K562 (cell line): ENCODE results near the gene UQCR11. TPM values are rescaled to one million over a fixed set of nuclear protein-coding genes. Genes with fewer than 3 reads are reported as not detected.

Experiments used
- BACH1 ChIP-seq: fragments of 200-800 bp; sonication (Bioruptor generic); IDR thresholded peaks from 2 replicates; pipeline ENCODE4 v1.6.1; 2016; ENCODE audit warnings: missing genetic modification characterization, missing compliant biosample characterization
- CUX1 ChIP-seq: fragments of 200-800 bp; sonication (Bioruptor generic); IDR thresholded peaks from 2 replicates; pipeline ENCODE4 v1.6.1; 2016; ENCODE audit warnings: missing genetic modification characterization, missing compliant biosample characterization
- E2F8 ChIP-seq: fragments of 450-650 bp; IDR thresholded peaks from 2 replicates; pipeline ENCODE4 v1.7.1; 2018; ENCODE audit warnings: mild to moderate bottlenecking, low read depth; ENCODE audit not compliant: partially characterized antibody
- ETV1 ChIP-seq: fragments of 450-650 bp; conservative IDR thresholded peaks from 2 replicates; pipeline ENCODE4 v1.6.1; 2016; ENCODE audit warnings: missing genetic modification characterization, control low read depth, low read depth, missing compliant biosample characterization
- GTF2B ChIP-seq: IDR thresholded peaks from 2 replicates; pipeline ENCODE4 v1.6.1; 2011; ENCODE audit not compliant: insufficient read length; ENCODE audit errors: extremely low read depth
- MYC ChIP-seq, 2 experiments: fragments of 250-450 bp in 1 of 2; sonication (Bioruptor Pico) in 1 of 2; IDR thresholded peaks; 2 replicates each; pipeline versions ENCODE4 v1.5.1 to v1.6.1; 2012 to 2021; ENCODE audit warnings: low read depth in 2 of 2, borderline replicate concordance in 1 of 2, improper control_type of control experiment in 1 of 2, low read length in 1 of 2, mild to moderate bottlenecking in 1 of 2, moderate library complexity in 1 of 2
- PRMT5 ChIP-seq: sonication (generic); formaldehyde crosslinking; IDR thresholded peaks from 2 replicates; pipeline ENCODE4 v1.5.0; 2020; ENCODE audit warnings: missing genetic modification reagents
- SAP30 ChIP-seq: fragments of 200-600 bp; sonication (generic); IDR thresholded peaks from 2 replicates; pipeline ENCODE4 v1.6.1; 2012; ENCODE audit warnings: borderline replicate concordance, low read depth, mild to moderate bottlenecking, moderate library complexity, low read length, control low read depth, inconsistent platforms; ENCODE audit not compliant: insufficient read depth, poor library complexity, severe bottlenecking
- THAP7 ChIP-seq: fragments of 250-450 bp; sonication (Bioruptor Pico); IDR thresholded peaks from 2 replicates; pipeline ENCODE4 v1.5.0; 2021
- THRAP3 ChIP-seq: fragments of 450-650 bp; IDR thresholded peaks from 2 replicates; pipeline ENCODE4 v1.6.1; 2016; ENCODE audit warnings: mild to moderate bottlenecking, inconsistent platforms, borderline replicate concordance
- XRCC3 ChIP-seq: fragments of 450-650 bp; IDR thresholded peaks from 2 replicates; pipeline ENCODE4 v1.6.1; 2017; ENCODE audit warnings: mild to moderate bottlenecking, moderate library complexity
- ZFP1 ChIP-seq: fragments of 450-650 bp; formaldehyde crosslinking; IDR thresholded peaks from 2 replicates; pipeline ENCODE4 v1.4.0; 2020; ENCODE audit warnings: mild to moderate bottlenecking, mixed read lengths
- ZNF175 ChIP-seq: fragments of 200-800 bp; sonication (Bioruptor generic); IDR thresholded peaks from 2 replicates; pipeline ENCODE4 v1.6.1; 2016; ENCODE audit warnings: low read depth, mild to moderate bottlenecking, missing genetic modification characterization, missing compliant biosample characterization
- polyA plus RNA-seq, 8 experiments: library from polyadenylated mRNA; depleted of rRNA in 4 of 8; stranded (reverse) in 5 of 8; unstranded in 3 of 8; fragments of >200 nt; fragmentation: Nextera tagmentation in 2 of 8; fragmentation: Illumina TruSeq in 1 of 8; extraction: Ambion mirVana in 2 of 8; extraction: Trizol in 1 of 8; gene quantifications; 2 replicates each; pipeline versions ENCODE4 v1.2.1 to v1.2.3, GENCODE V29; 2011 to 2014; ENCODE audit warnings: inconsistent platforms in 1 of 8, missing spikeins in 1 of 8
- total RNA-seq, 7 experiments: library from RNA; depleted of rRNA in 6 of 7; stranded (reverse); fragments of >200 nt in 6 of 7; fragmentation: Illumina TruSeq in 2 of 7; extraction: Trizol in 2 of 7; gene quantifications; 2 replicates each; pipeline versions ENCODE4 v1.2.1 to v1.2.3, GENCODE V29; 2011 to 2021; ENCODE audit warnings: low replicate concordance in 1 of 7
- TF ChIP-seq, protein P1 (sequence below): fragments of 250-450 bp; sonication (Bioruptor Pico); IDR thresholded peaks from 2 replicates; pipeline ENCODE4 v1.4.0; 2020; ENCODE audit warnings: borderline replicate concordance

UQCR11 gene
- total and polyA plus RNA-seq, 9 of the 15 experiments (the other 6 are each of a cell fraction or from before 2014, with no cell fraction given): 57.6 to 394 (median 259) TPM

- TF ChIP-seq E2F8 (peak; percentile 20), GTF2B (no peak), BACH1 (no peak), SAP30 (peak; percentile 89), PRMT5 (CRISPR knock-in tag) (no peak), XRCC3 (no peak), CUX1 (CRISPR knock-in tag) (no peak), THRAP3 (no peak), ZFP1 (CRISPR knock-in tag) (no peak), ZNF175 (no peak), ETV1 (peak; percentile 44; the same call in 1 of the 2 replicates), THAP7 (no peak), MYC (IDR thresholded peaks at IDR 0.05; ENCODE audit: low read depth, low read length) (peak; percentile 94), MYC (CRISPR knock-in tag; IDR thresholded peaks at IDR 0.05; ENCODE audit: borderline replicate concordance, low read depth) (peak; percentile 80; the same call in 1 of the 2 replicates)
- TF ChIP-seq, protein P1, sequence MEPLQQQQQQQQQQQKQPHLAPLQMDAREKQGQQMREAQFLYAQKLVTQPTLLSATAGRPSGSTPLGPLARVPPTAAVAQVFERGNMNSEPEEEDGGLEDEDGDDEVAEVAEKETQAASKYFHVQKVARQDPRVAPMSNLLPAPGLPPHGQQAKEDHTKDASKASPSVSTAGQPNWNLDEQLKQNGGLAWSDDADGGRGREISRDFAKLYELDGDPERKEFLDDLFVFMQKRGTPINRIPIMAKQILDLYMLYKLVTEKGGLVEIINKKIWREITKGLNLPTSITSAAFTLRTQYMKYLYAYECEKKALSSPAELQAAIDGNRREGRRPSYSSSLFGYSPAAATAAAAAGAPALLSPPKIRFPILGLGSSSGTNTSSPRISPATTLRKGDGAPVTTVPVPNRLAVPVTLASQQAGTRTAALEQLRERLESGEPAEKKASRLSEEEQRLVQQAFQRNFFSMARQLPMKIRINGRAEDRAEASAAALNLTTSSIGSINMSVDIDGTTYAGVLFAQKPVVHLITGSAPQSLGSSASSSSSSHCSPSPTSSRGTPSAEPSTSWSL (CRISPR knock-in tag): no peak
Measured at GRCh38 chr19:1605236-1606137, at the start of gene UQCR11 (continued).
